Measurements from ENCODE around the gene APOBEC3B.

DNA sequence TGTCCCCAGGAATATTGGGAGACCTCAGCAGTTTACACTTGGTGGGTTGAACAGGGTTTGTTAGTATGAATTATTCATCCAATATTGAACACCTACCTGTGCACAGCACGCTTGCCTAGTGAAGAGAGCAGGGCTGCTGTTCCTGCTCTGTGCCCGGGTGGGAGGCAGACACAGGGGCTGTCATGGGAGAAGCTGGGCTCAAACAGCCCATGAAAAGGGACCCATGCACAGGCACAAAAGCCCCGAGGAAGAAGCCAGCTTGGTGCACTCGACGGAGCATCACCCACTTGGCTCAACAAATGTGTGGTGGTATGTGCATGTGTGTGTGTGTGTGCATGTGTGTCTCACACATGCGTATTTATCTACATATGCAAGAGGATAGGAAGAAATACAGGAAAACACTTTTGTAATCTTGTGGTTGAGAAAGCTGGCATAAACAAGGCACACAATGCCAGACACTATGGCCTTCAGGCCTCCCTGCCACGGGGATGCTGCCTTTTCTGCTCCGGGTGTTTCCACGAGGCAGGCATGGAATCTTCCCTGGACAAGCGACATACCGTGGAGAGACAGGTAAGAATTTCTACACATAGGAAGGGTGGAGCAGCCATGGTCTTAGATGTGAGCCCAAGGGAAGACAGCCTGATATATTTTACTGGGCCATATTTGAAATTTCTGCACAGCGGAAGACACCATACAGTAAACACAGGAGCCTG is 29.7 kb upstream of the APOBEC3B start:
- TF ChIP-seq, protein P1, sequence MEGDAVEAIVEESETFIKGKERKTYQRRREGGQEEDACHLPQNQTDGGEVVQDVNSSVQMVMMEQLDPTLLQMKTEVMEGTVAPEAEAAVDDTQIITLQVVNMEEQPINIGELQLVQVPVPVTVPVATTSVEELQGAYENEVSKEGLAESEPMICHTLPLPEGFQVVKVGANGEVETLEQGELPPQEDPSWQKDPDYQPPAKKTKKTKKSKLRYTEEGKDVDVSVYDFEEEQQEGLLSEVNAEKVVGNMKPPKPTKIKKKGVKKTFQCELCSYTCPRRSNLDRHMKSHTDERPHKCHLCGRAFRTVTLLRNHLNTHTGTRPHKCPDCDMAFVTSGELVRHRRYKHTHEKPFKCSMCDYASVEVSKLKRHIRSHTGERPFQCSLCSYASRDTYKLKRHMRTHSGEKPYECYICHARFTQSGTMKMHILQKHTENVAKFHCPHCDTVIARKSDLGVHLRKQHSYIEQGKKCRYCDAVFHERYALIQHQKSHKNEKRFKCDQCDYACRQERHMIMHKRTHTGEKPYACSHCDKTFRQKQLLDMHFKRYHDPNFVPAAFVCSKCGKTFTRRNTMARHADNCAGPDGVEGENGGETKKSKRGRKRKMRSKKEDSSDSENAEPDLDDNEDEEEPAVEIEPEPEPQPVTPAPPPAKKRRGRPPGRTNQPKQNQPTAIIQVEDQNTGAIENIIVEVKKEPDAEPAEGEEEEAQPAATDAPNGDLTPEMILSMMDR (IDR thresholded peaks at IDR 0.05) = no peak
- no peak for TF ChIP-seq EZH2 (IDR thresholded peaks at IDR 0.05)
- no peak for TF ChIP-seq EZH2phosphoT487 (IDR thresholded peaks at IDR 0.05)
